Subcutaneous abdominal adipose tissue (tissue), 5 donors: ENCODE measurements around the gene ALDH5A1.

Source experiments
- H3K27ac ChIP-seq: one replicate; pipeline ENCODE4 v1.7.0; 2013; ENCODE audit warnings: low read depth, mild to moderate bottlenecking, inconsistent platforms, low read length, moderate library complexity
- H3K27me3 ChIP-seq, 5 donors: one replicate each; pipeline ENCODE4 v1.7.0; 2013; ENCODE audit warnings: low read length in 5 of 5, inconsistent platforms in 1 of 5; ENCODE audit not compliant: control insufficient read depth in 5 of 5, insufficient read depth in 4 of 5
- H3K36me3 ChIP-seq, 5 donors: one replicate each; pipeline ENCODE4 v1.7.0; 2013; ENCODE audit warnings: low read length in 5 of 5; ENCODE audit not compliant: control insufficient read depth in 5 of 5, insufficient read depth in 5 of 5
- H3K4me1 ChIP-seq, 5 donors: one replicate each; pipeline ENCODE4 v1.7.0; 2013; ENCODE audit warnings: low read length in 5 of 5, mild to moderate bottlenecking in 3 of 5, moderate library complexity in 1 of 5; ENCODE audit not compliant: control insufficient read depth in 5 of 5, insufficient read depth in 5 of 5
- H3K4me3 ChIP-seq, 5 donors: one replicate each; pipeline ENCODE4 v1.7.0; 2013; ENCODE audit warnings: low read length in 5 of 5, low read depth in 1 of 5
- H3K9ac ChIP-seq, 5 donors: one replicate each; pipeline ENCODE4 v1.7.0; 2013; ENCODE audit warnings: low read length in 5 of 5, mild to moderate bottlenecking in 4 of 5, moderate library complexity in 3 of 5
- H3K9me3 ChIP-seq, 5 donors: one replicate each; pipeline ENCODE4 v1.7.0; 2013; ENCODE audit warnings: low read length in 5 of 5; ENCODE audit not compliant: control insufficient read depth in 5 of 5
- donor health status: healthy.
- donor health status: healthy.
- donor health status: healthy.
- donor health status: healthy.
- donor health status: healthy.

ALDH5A1 gene

GRCh38 chr6:24576447-24576846 lies 81.7 kb downstream of the ALDH5A1 start:
- H3K27ac ChIP-seq = no peak overlapping the region
- no peaks in the 10 kb centered on the region for H3K36me3 ChIP-seq
- H3K27me3 ChIP-seq = no peaks in the 10 kb centered on the region
- H3K4me3 ChIP-seq = no peak overlapping the region
- no peaks in the 10 kb centered on the region for H3K4me1 ChIP-seq
- H3K9me3 ChIP-seq = no peaks in the 10 kb centered on the region
- H3K9ac ChIP-seq = no peak overlapping the region

DNA sequence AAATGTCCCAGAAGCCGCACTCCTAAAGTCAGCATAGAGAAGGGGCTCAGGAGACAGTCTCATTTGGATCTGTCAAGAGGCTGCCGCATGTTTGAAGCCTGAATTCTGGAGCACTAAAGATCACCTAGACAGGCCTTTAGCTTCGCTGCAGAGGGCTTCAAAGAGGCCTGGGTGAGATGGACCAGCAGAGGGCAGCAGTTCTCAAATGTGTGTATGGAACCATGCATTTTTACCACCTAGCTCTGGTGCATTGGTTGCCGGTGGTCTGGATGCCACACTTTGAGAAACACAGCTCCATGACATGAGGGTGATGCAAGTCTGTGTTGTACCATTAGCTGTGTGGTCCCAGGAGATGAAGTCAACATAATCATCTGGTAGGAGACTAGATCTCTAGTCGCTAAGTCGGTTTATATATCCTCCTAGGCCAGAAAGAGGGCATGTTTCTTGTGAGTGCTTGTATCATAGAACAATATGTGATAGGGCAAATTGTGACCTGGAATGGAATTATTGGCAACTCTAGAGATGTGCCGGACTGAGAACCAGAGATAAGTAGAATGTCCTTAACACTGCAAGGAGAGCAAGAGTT lies 86.4 kb downstream of the ALDH5A1 start:
- no peak overlapping the region for H3K27ac ChIP-seq
- H3K36me3 ChIP-seq = no peaks in the 10 kb centered on the region
- H3K4me1 ChIP-seq = peaks cover 0 to 13% (median 8%) of the 10 kb centered on the region in 5 donors
- H3K9ac ChIP-seq = no peak overlapping the region
- H3K27me3 ChIP-seq = no peaks in the 10 kb centered on the region
- no peaks in the 10 kb centered on the region for H3K9me3 ChIP-seq
- H3K4me3 ChIP-seq = no peak overlapping the region

- H3K27ac ChIP-seq = no peak overlapping the region
- no peaks in the 10 kb centered on the region for H3K9me3 ChIP-seq
- H3K4me1 ChIP-seq = peaks cover 0 to 13% (median 8%) of the 10 kb centered on the region in 5 donors
- H3K36me3 ChIP-seq = no peaks in the 10 kb centered on the region
- peaks cover 0 to 4% (median 0%) of the 10 kb centered on the region in 5 donors for H3K27me3 ChIP-seq
- H3K4me3 ChIP-seq = no peak overlapping the region
- no peak overlapping the region for H3K9ac ChIP-seq
These were observed 89.0 kb downstream of the ALDH5A1 start for GRCh38 chr6:24583463-24584381.

GRCh38 chr6:24584382-24584720 lies 89.6 kb downstream of the ALDH5A1 start:
- Histone ChIP-seq H3K4me1 (peaks cover 0 to 13% (median 8%) of the 10 kb centered on the region in 5 donors), H3K4me3 (no peak overlapping the region), H3K27ac (no peak overlapping the region), H3K9me3 (no peaks in the 10 kb centered on the region), H3K9ac (no peak overlapping the region), H3K27me3 (peaks cover 0 to 4% (median 0%) of the 10 kb centered on the region in 5 donors), H3K36me3 (no peaks in the 10 kb centered on the region)
